ENCODE results near the gene GALM. TPM values are rescaled to one million over a fixed set of nuclear protein-coding genes. Genes with fewer than 3 reads are reported as not detected.
"Not testable (repeated sequence)": the region's sequence is repeated elsewhere in the genome, so short reads cannot be mapped to it uniquely, and the experiment has no call there.

GALM gene
- polyA plus RNA-seq, 1 donor = 76.1 TPM

DNA sequence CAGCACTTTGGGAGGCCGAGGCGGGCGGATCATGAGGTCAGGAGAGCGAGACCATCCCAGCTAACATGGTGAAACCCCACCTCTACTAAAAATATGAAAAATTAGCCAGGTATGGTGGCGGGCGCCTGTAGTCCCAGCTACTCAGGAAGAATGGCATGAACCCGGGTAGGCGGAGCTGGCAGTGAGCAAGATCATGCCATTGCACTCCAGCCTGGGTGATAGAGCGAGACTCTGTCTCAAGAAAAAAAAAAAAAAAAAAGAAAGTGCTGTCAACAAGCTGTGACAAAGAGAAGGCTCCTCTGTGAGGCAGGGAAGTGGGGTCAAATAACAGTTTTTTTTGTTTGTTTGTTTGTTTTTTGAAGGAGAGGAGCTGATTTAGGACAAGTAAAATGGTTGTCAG is 42.6 kb downstream of the GALM start:
- not testable (repeated sequence) for H3K4me1 ChIP-seq (ENCODE audit: control insufficient read depth, insufficient read depth, low read length); H3K27me3 ChIP-seq (ENCODE audit: control insufficient read depth, insufficient read depth, low read length); H3K27ac ChIP-seq (ENCODE audit: low read length); H3K9me3 ChIP-seq (ENCODE audit: control insufficient read depth, low read depth, low read length); DNase-seq; H3K4me3 ChIP-seq (ENCODE audit: low read length)
- no CpG with 5 or more reads among the region's 9 CpGs for WGBS (ENCODE audit: insufficient coverage, low lambda C conversion rate)
- peaks cover 16% of the 10 kb centered on the region for H3K36me3 ChIP-seq (ENCODE audit: control insufficient read depth, insufficient read depth, low read length)

DNA sequence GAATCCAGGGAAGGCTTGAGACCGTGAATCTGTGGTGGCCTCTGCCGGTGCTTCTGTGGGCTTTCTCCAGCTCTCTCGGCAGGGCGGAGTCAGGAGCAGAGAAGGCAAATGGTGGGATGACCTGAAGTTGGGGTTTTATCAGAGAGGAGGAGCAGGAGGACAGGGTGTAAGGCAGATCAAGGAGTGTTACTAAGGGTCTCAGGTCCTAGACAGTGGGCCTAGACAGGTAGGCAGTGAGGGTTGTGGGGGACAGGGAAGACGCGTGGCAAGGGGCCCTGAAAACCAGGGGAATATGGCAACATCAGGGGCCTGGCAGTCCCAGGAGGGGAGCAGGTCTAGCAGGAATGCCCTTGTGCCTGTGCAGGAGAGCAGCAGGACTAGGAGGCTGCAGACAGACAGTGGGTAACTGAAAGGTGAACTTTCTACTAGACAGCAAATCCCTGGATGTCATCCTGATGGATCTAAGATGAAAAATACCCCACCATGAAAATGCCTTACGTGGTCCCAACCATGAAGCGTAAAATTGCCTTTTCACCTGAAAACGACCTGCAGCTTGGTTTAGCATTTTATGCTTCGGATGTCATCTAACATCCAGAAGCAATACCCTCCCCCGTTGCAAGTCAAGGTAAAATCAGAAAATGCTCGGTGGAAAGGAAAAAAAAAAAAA is 43.1 kb downstream of the GALM start:
- H3K4me1 ChIP-seq (ENCODE audit: control insufficient read depth, insufficient read depth, low read length) = peaks cover 6% of the 10 kb centered on the region
- H3K4me3 ChIP-seq (ENCODE audit: low read length) = no peak overlapping the region
- H3K9me3 ChIP-seq (ENCODE audit: control insufficient read depth, low read depth, low read length) = no peaks in the 10 kb centered on the region
- peaks cover 16% of the 10 kb centered on the region for H3K36me3 ChIP-seq (ENCODE audit: control insufficient read depth, insufficient read depth, low read length)
- DNase-seq = no peak
- no peaks in the 10 kb centered on the region for H3K27me3 ChIP-seq (ENCODE audit: control insufficient read depth, insufficient read depth, low read length)
- no peak overlapping the region for H3K27ac ChIP-seq (ENCODE audit: low read length)
- WGBS (ENCODE audit: insufficient coverage, low lambda C conversion rate) = 75% methylated on average over 6 of the region's 12 CpGs

- no peaks in the 10 kb centered on the region for H3K9me3 ChIP-seq (ENCODE audit: control insufficient read depth, low read depth, low read length)
- H3K27ac ChIP-seq (ENCODE audit: low read length) = no peak overlapping the region
- whole genome bisulfite sequencing (ENCODE audit: insufficient coverage, low lambda C conversion rate) = 90% methylated on average over 2 of the region's 5 CpGs
- no peak overlapping the region for H3K4me3 ChIP-seq (ENCODE audit: low read length)
- H3K27me3 ChIP-seq (ENCODE audit: control insufficient read depth, insufficient read depth, low read length) = no peaks in the 10 kb centered on the region
- H3K4me1 ChIP-seq (ENCODE audit: control insufficient read depth, insufficient read depth, low read length) = no peaks in the 10 kb centered on the region
- H3K36me3 ChIP-seq (ENCODE audit: control insufficient read depth, insufficient read depth, low read length) = peaks cover 16% of the 10 kb centered on the region
- DNase-seq = no peak
Observed at GRCh38 chr2:38709567-38710194, 43.8 kb downstream of the GALM start.

GRCh38 chr2:38711558-38711957 is 45.6 kb downstream of the GALM start:
- Histone ChIP-seq H3K36me3 (ENCODE audit: control insufficient read depth, insufficient read depth, low read length) (peaks cover 20% of the 10 kb centered on the region), H3K27me3 (ENCODE audit: control insufficient read depth, insufficient read depth, low read length) (no peaks in the 10 kb centered on the region), H3K27ac (ENCODE audit: low read length) (no peak overlapping the region), H3K9me3 (ENCODE audit: control insufficient read depth, low read depth, low read length) (no peaks in the 10 kb centered on the region), H3K4me1 (ENCODE audit: control insufficient read depth, insufficient read depth, low read length) (no peaks in the 10 kb centered on the region), H3K4me3 (ENCODE audit: low read length) (no peak overlapping the region)
- no peak for DNase-seq

GRCh38 chr2:38712413-38712812 is 46.5 kb downstream of the GALM start:
- Histone ChIP-seq H3K4me1 (ENCODE audit: control insufficient read depth, insufficient read depth, low read length) (no peaks in the 10 kb centered on the region), H3K36me3 (ENCODE audit: control insufficient read depth, insufficient read depth, low read length) (peaks cover 20% of the 10 kb centered on the region), H3K27ac (ENCODE audit: low read length) (no peak overlapping the region), H3K4me3 (ENCODE audit: low read length) (no peak overlapping the region), H3K9me3 (ENCODE audit: control insufficient read depth, low read depth, low read length) (no peaks in the 10 kb centered on the region), H3K27me3 (ENCODE audit: control insufficient read depth, insufficient read depth, low read length) (no peaks in the 10 kb centered on the region)
- 100% methylated on average over 1 of the region's 7 CpGs for WGBS (ENCODE audit: insufficient coverage, low lambda C conversion rate)
- no peak for DNase-seq

- Histone ChIP-seq H3K9me3 (ENCODE audit: control insufficient read depth, low read depth, low read length) (no peaks in the 10 kb centered on the region), H3K36me3 (ENCODE audit: control insufficient read depth, insufficient read depth, low read length) (peaks cover 20% of the 10 kb centered on the region), H3K27me3 (ENCODE audit: control insufficient read depth, insufficient read depth, low read length) (no peaks in the 10 kb centered on the region), H3K4me3 (ENCODE audit: low read length) (no peak overlapping the region), H3K4me1 (ENCODE audit: control insufficient read depth, insufficient read depth, low read length) (no peaks in the 10 kb centered on the region), H3K27ac (ENCODE audit: low read length) (no peak overlapping the region)
- no CpG with 5 or more reads among the region's 4 CpGs for WGBS (ENCODE audit: insufficient coverage, low lambda C conversion rate)
- DNase-seq = no peak
Observed at GRCh38 chr2:38712871-38713270, 47.0 kb downstream of the GALM start.

DNA sequence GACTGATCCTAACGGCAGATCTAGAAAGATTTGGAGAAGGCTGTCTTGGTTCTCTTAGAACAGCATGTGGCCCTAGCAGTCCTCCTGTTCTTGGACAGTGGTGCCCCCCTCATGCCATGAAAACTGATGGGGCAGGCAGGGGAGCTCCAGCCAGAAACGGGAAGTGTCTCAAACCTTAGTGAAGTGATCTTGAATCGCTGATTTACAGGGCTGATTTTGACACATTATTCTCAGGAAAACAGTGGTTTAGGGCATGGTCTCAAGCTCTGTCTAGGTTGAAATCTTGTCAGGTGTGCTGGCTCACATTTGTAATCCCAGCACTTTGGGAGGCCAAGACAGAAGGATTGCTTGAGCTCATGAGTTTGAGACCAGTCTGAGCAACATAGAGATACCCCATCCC is 47.4 kb downstream of the GALM start:
- Histone ChIP-seq H3K27ac (ENCODE audit: low read length) (no peak overlapping the region), H3K4me3 (ENCODE audit: low read length) (no peak overlapping the region), H3K9me3 (ENCODE audit: control insufficient read depth, low read depth, low read length) (no peaks in the 10 kb centered on the region), H3K36me3 (ENCODE audit: control insufficient read depth, insufficient read depth, low read length) (peaks cover 20% of the 10 kb centered on the region), H3K4me1 (ENCODE audit: control insufficient read depth, insufficient read depth, low read length) (no peaks in the 10 kb centered on the region), H3K27me3 (ENCODE audit: control insufficient read depth, insufficient read depth, low read length) (no peaks in the 10 kb centered on the region)
- no peak for DNase-seq
- no CpG with 5 or more reads among the region's 3 CpGs for WGBS (ENCODE audit: insufficient coverage, low lambda C conversion rate)

- H3K4me1 ChIP-seq (ENCODE audit: control insufficient read depth, insufficient read depth, low read length); H3K9me3 ChIP-seq (ENCODE audit: control insufficient read depth, low read depth, low read length); H3K27me3 ChIP-seq (ENCODE audit: control insufficient read depth, insufficient read depth, low read length); H3K27ac ChIP-seq (ENCODE audit: low read length); DNase-seq; H3K4me3 ChIP-seq (ENCODE audit: low read length): not testable (repeated sequence)
- H3K36me3 ChIP-seq (ENCODE audit: control insufficient read depth, insufficient read depth, low read length) = peaks cover 14% of the 10 kb centered on the region
- no CpG with 5 or more reads among the region's 1 CpG for WGBS (ENCODE audit: insufficient coverage, low lambda C conversion rate)
Observed at GRCh38 chr2:38714941-38715340, 49.0 kb downstream of the GALM start.

DNA sequence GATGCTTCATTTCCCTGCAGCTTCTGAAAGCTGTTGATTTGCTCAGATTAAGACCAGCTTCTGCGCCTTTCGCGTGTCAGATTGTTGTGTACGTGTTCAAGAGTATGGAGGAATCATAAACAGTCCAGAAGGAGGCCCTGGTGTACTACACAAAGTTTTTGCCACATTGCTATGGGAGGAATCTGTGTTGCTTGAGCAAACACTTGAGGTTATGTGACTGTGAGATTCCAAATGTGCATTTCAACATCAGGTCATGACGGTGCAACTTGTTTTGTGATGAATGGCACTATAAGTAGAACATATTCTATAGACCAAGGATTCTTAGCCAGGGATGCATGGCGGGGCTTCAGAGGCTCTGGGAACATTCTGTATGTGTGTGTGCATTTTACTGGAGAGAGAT is 50.3 kb downstream of the GALM start:
- no CpG with 5 or more reads among the region's 6 CpGs for WGBS (ENCODE audit: insufficient coverage, low lambda C conversion rate)

DNA sequence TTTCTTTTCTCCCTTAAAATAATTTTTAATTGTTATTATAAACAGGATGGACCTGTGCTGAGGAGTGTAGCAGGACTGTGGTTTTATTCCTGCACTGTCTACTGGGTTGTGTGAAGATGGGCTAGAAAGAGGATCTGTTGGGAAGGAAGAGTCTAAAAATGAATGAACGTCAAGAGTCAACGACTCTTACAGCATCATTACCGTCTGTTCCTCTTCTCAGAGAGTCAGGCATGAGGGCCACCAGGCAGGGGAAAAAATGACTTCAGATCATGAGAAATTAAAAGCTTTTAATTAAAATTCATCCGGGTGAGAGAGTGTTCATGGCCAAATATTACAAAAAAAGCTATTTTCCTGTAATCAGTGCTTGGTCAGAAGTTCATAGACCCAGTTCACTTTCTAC is 52.7 kb downstream of the GALM start:
- no peak for DNase-seq
- Histone ChIP-seq H3K9me3 (ENCODE audit: control insufficient read depth, low read depth, low read length) (peaks cover 5% of the 10 kb centered on the region), H3K27me3 (ENCODE audit: control insufficient read depth, insufficient read depth, low read length) (no peaks in the 10 kb centered on the region), H3K27ac (ENCODE audit: low read length) (no peak overlapping the region), H3K36me3 (ENCODE audit: control insufficient read depth, insufficient read depth, low read length) (peaks cover 4% of the 10 kb centered on the region), H3K4me1 (ENCODE audit: control insufficient read depth, insufficient read depth, low read length) (no peaks in the 10 kb centered on the region), H3K4me3 (ENCODE audit: low read length) (no peak overlapping the region)
- 100% methylated on average over 1 of the region's 4 CpGs for WGBS (ENCODE audit: insufficient coverage, low lambda C conversion rate)

More for the DNA sequence above, 50.3 kb downstream of the GALM start:
- Histone ChIP-seq H3K4me3 (ENCODE audit: low read length) (no peak overlapping the region), H3K36me3 (ENCODE audit: control insufficient read depth, insufficient read depth, low read length) (peaks cover 11% of the 10 kb centered on the region), H3K4me1 (ENCODE audit: control insufficient read depth, insufficient read depth, low read length) (no peaks in the 10 kb centered on the region), H3K27me3 (ENCODE audit: control insufficient read depth, insufficient read depth, low read length) (no peaks in the 10 kb centered on the region), H3K9me3 (ENCODE audit: control insufficient read depth, low read depth, low read length) (peaks cover 5% of the 10 kb centered on the region), H3K27ac (ENCODE audit: low read length) (no peak overlapping the region)
- DNase-seq = no peak

DNA sequence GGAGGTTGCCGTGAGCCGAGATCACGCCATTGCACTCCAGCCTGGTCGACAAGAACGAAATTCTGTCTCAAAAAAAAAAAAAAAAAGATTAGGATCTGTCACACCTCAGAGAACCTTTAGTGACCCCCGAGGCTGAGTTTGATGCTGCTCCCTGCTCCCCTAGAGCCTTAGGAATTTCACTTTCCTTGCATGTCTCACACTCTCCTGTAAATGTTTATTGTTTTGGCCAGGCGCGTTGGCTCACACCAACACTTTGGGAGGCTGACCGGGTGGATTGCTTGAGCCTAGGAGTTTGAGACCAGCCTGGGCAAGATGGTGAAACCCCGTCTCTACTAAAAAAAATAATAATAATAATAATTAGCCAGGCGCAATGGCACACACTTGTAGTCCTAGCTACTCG is 53.8 kb downstream of the GALM start:
- Histone ChIP-seq H3K9me3 (ENCODE audit: control insufficient read depth, low read depth, low read length) (peaks cover 5% of the 10 kb centered on the region), H3K4me1 (ENCODE audit: control insufficient read depth, insufficient read depth, low read length) (no peaks in the 10 kb centered on the region), H3K27me3 (ENCODE audit: control insufficient read depth, insufficient read depth, low read length) (no peaks in the 10 kb centered on the region), H3K4me3 (ENCODE audit: low read length) (no peak overlapping the region), H3K36me3 (ENCODE audit: control insufficient read depth, insufficient read depth, low read length) (peaks cover 4% of the 10 kb centered on the region), H3K27ac (ENCODE audit: low read length) (no peak overlapping the region)
- no peak for DNase-seq
- 100% methylated on average over 6 of the region's 12 CpGs for WGBS (ENCODE audit: insufficient coverage, low lambda C conversion rate)
